ENCODE data around the gene CELF5.

- TF ChIP-seq, protein P1, sequence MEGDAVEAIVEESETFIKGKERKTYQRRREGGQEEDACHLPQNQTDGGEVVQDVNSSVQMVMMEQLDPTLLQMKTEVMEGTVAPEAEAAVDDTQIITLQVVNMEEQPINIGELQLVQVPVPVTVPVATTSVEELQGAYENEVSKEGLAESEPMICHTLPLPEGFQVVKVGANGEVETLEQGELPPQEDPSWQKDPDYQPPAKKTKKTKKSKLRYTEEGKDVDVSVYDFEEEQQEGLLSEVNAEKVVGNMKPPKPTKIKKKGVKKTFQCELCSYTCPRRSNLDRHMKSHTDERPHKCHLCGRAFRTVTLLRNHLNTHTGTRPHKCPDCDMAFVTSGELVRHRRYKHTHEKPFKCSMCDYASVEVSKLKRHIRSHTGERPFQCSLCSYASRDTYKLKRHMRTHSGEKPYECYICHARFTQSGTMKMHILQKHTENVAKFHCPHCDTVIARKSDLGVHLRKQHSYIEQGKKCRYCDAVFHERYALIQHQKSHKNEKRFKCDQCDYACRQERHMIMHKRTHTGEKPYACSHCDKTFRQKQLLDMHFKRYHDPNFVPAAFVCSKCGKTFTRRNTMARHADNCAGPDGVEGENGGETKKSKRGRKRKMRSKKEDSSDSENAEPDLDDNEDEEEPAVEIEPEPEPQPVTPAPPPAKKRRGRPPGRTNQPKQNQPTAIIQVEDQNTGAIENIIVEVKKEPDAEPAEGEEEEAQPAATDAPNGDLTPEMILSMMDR (IDR thresholded peaks at IDR 0.05) = no peak
- no peak for TF ChIP-seq POLR2A (IDR thresholded peaks at IDR 0.05)
Observed at GRCh38 chr19:3283886-3284657, 59.6 kb downstream of the CELF5 start.
